ENCODE results near the gene CNMD.

The CNMD gene

GRCh38 chr13:52739468-52740071 is at the start of gene CNMD:
TSS of gene CNMD (minus strand) at chr13:52739820. CDS start at chr13:52739701, 119 bp downstream.
- DNase-seq (ENCODE audit: low spot score), result no peak

GRCh38 chr13:52788011-52788410 is 48.4 kb upstream of the CNMD start:
- no peak for DNase-seq (ENCODE audit: low spot score)

GRCh38 chr13:52787235-52787634 is 47.6 kb upstream of the CNMD start:
- DNase-seq (ENCODE audit: low spot score), result no peak

- no peak for DNase-seq (ENCODE audit: low spot score)
These were observed 47.1 kb upstream of the CNMD start for GRCh38 chr13:52786766-52787165.

- DNase-seq (ENCODE audit: low spot score), result no peak
These were observed 46.1 kb upstream of the CNMD start for GRCh38 chr13:52785739-52786138.

- DNase-seq (ENCODE audit: low spot score), result no peak
These were observed 45.1 kb upstream of the CNMD start for GRCh38 chr13:52784591-52785340.

GRCh38 chr13:52783943-52784342 is 44.3 kb upstream of the CNMD start:
- no peak for DNase-seq (ENCODE audit: low spot score)

- DNase-seq (ENCODE audit: low spot score), result no peak
These were observed 43.1 kb upstream of the CNMD start for GRCh38 chr13:52782471-52783448.

- no peak for DNase-seq (ENCODE audit: low spot score)
These were observed 41.0 kb upstream of the CNMD start for GRCh38 chr13:52780611-52781010.

GRCh38 chr13:52780092-52780491 is 40.5 kb upstream of the CNMD start:
- DNase-seq (ENCODE audit: low spot score), result no peak

- DNase-seq (ENCODE audit: low spot score), result no peak
These were observed 39.5 kb upstream of the CNMD start for GRCh38 chr13:52779103-52779502.

GRCh38 chr13:52776726-52777125 is 37.1 kb upstream of the CNMD start:
- DNase-seq (ENCODE audit: low spot score), result no peak

GRCh38 chr13:52775511-52775910 is 35.9 kb upstream of the CNMD start:
- no peak for DNase-seq (ENCODE audit: low spot score)

- no peak for DNase-seq (ENCODE audit: low spot score)
These were observed 28.4 kb upstream of the CNMD start for GRCh38 chr13:52767949-52768516.

- DNase-seq (ENCODE audit: low spot score), result no peak
These were observed 26.2 kb upstream of the CNMD start for GRCh38 chr13:52765611-52766390.

GRCh38 chr13:52760077-52760476 is 20.5 kb upstream of the CNMD start:
- DNase-seq (ENCODE audit: low spot score), result no peak

GRCh38 chr13:52758114-52758513 is 18.5 kb upstream of the CNMD start:
- no peak for DNase-seq (ENCODE audit: low spot score)

GRCh38 chr13:52751196-52751595 is 11.6 kb upstream of the CNMD start:
- no peak for DNase-seq (ENCODE audit: low spot score)

- no peak for DNase-seq (ENCODE audit: low spot score)
These were observed 11.1 kb upstream of the CNMD start for GRCh38 chr13:52750713-52751112.

GRCh38 chr13:52749419-52749818 is 9.8 kb upstream of the CNMD start:
- no peak for DNase-seq (ENCODE audit: low spot score)

- no peak for DNase-seq (ENCODE audit: low spot score)
These were observed 6.5 kb upstream of the CNMD start for GRCh38 chr13:52746141-52746540.
